ENCODE data around the gene HDAC4. TPM values are rescaled to one million over a fixed set of nuclear protein-coding genes. Genes with fewer than 3 reads are reported as not detected.

HDAC4 gene
- total and polyA plus RNA-seq, 4 donors, result 2.9 to 37.2 (median 4.4) TPM

DNA sequence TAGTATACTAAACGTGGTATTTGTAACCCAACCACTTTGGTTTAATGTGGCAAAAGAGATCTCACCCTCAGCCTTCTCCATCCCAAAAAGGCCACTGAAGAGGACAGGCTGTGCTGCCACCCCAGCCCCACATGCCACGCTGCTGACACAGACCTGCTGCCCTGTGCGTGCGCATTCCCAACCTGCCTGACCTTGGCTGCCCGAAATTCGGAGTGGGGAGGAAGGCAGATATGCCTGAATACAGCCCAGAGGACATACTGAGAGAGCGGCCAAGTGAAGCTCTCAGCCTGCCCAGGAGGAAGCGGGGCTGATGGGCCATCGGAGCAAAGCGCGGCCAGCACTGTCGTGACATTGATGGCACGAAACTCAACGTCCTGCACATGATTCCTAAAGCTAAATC is 70.0 kb downstream of the HDAC4 start:
- 92% methylated on average over 14 of the region's 14 CpGs for WGBS
- H3K9me3 ChIP-seq (ENCODE audit: control insufficient read depth in 4 of 4, low read length in 3 of 4), result no peaks in the 10 kb centered on the region
- TF ChIP-seq SP1 (IDR thresholded peaks at IDR 0.05), result no peak
- no peak for TF ChIP-seq CTCF (IDR thresholded peaks at IDR 0.05; ENCODE audit: low read depth, low read length, missing input control)
- no peak for TF ChIP-seq TAF1 (conservative IDR thresholded peaks at IDR 0.05)
- no peak for TF ChIP-seq HNF4A (conservative IDR thresholded peaks at IDR 0.05)
- no peak for TF ChIP-seq JUND (IDR thresholded peaks at IDR 0.05)
- TF ChIP-seq, protein P1, sequence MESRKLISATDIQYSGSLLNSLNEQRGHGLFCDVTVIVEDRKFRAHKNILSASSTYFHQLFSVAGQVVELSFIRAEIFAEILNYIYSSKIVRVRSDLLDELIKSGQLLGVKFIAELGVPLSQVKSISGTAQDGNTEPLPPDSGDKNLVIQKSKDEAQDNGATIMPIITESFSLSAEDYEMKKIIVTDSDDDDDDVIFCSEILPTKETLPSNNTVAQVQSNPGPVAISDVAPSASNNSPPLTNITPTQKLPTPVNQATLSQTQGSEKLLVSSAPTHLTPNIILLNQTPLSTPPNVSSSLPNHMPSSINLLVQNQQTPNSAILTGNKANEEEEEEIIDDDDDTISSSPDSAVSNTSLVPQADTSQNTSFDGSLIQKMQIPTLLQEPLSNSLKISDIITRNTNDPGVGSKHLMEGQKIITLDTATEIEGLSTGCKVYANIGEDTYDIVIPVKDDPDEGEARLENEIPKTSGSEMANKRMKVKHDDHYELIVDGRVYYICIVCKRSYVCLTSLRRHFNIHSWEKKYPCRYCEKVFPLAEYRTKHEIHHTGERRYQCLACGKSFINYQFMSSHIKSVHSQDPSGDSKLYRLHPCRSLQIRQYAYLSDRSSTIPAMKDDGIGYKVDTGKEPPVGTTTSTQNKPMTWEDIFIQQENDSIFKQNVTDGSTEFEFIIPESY (IDR thresholded peaks at IDR 0.05), result no peak
- H3K9ac ChIP-seq (ENCODE audit: low read depth in 1 of 2, low read length in 2 of 2), result no peak overlapping the region
- H3K36me3 ChIP-seq (ENCODE audit: control insufficient read depth in 4 of 4, insufficient read depth in 3 of 4, low read depth in 1 of 4, low read length in 3 of 4), result no peaks in the 10 kb centered on the region
- peaks cover 20 to 42% (median 35%) of the 10 kb centered on the region in 4 donors for H3K4me1 ChIP-seq (ENCODE audit: control insufficient read depth in 4 of 4, insufficient read depth in 4 of 4, low read length in 3 of 4)
- H3K27ac ChIP-seq (ENCODE audit: low read depth in 1 of 2, low read length in 2 of 2), result peak overlapping the region in 1 of 2 donors; percentile 61
- no peaks in the 10 kb centered on the region for H3K27me3 ChIP-seq (ENCODE audit: control insufficient read depth in 4 of 4, insufficient read depth in 4 of 4, low read length in 3 of 4)
- no peak for DNase-seq (ENCODE audit: low spot score)
- no peak overlapping the region for H3K4me3 ChIP-seq (ENCODE audit: low read depth in 1 of 3, low read length in 3 of 3)

- no peak overlapping the region for H3K4me3 ChIP-seq (ENCODE audit: low read depth in 1 of 3, low read length in 3 of 3)
- H3K4me1 ChIP-seq (ENCODE audit: control insufficient read depth in 4 of 4, insufficient read depth in 4 of 4, low read length in 3 of 4), result peaks cover 20 to 42% (median 35%) of the 10 kb centered on the region in 4 donors
- no peaks in the 10 kb centered on the region for H3K27me3 ChIP-seq (ENCODE audit: control insufficient read depth in 4 of 4, insufficient read depth in 4 of 4, low read length in 3 of 4)
- H3K9me3 ChIP-seq (ENCODE audit: control insufficient read depth in 4 of 4, low read length in 3 of 4), result no peaks in the 10 kb centered on the region
- no peaks in the 10 kb centered on the region for H3K36me3 ChIP-seq (ENCODE audit: control insufficient read depth in 4 of 4, insufficient read depth in 3 of 4, low read depth in 1 of 4, low read length in 3 of 4)
- H3K9ac ChIP-seq (ENCODE audit: low read depth in 1 of 2, low read length in 2 of 2), result no peak overlapping the region
- H3K27ac ChIP-seq (ENCODE audit: low read depth in 1 of 2, low read length in 2 of 2), result peak overlapping the region; percentile 58 to 60
- TF ChIP-seq TAF1 (conservative IDR thresholded peaks at IDR 0.05) (no peak), GABPA (IDR thresholded peaks at IDR 0.05 in 1 of 2, conservative IDR thresholded peaks at IDR 0.05 in 1 of 2) (peak; percentile 58 to 78), RXRA (IDR thresholded peaks at IDR 0.05) (peak; percentile 92 to 93), FOXA1 (IDR thresholded peaks at IDR 0.05) (no peak), FOXA2 (IDR thresholded peaks at IDR 0.05) (peak; percentile 4), NR2F2 (IDR thresholded peaks at IDR 0.05) (peak; percentile 71), RAD21 (IDR thresholded peaks at IDR 0.05) (peak in 1 of 2 donors; percentile 44), YY1 (IDR thresholded peaks at IDR 0.05) (no peak), HNF4G (IDR thresholded peaks at IDR 0.05) (peak; percentile 87), EGR1 (IDR thresholded peaks at IDR 0.05; ENCODE audit: low read depth in 2 of 2) (no peak), CTCF (IDR thresholded peaks at IDR 0.05; ENCODE audit: low read depth, low read length, missing input control) (no peak), REST (IDR thresholded peaks at IDR 0.05) (no peak), ATF3 (IDR thresholded peaks at IDR 0.05) (no peak), JUND (IDR thresholded peaks at IDR 0.05) (peak in 1 of 2 donors; percentile 16), HNF4A (conservative IDR thresholded peaks at IDR 0.05) (peak; percentile 97 to 98), SP1 (IDR thresholded peaks at IDR 0.05) (peak; percentile 80), MAX (IDR thresholded peaks at IDR 0.05) (peak; percentile 91)
- TF ChIP-seq, protein P1 (IDR thresholded peaks at IDR 0.05), result peak; percentile 47
- 41% methylated on average over 15 of the region's 15 CpGs for WGBS
- peak; percentile 31 for DNase-seq (ENCODE audit: low spot score)
Measured at GRCh38 chr2:239329972-239330572, 70.7 kb downstream of the HDAC4 start.
